HG02973 (cell line): ENCODE measurements around the gene LDLRAD4.

ENCODE experiments used
- ATAC-seq: cut with Tn5 transposase; IDR thresholded peaks from one replicate; pipeline ENCODE4 v1.9.1; 2021; ENCODE audit warnings: moderate library complexity; ENCODE audit not compliant: unreplicated experiment

LDLRAD4 gene

DNA sequence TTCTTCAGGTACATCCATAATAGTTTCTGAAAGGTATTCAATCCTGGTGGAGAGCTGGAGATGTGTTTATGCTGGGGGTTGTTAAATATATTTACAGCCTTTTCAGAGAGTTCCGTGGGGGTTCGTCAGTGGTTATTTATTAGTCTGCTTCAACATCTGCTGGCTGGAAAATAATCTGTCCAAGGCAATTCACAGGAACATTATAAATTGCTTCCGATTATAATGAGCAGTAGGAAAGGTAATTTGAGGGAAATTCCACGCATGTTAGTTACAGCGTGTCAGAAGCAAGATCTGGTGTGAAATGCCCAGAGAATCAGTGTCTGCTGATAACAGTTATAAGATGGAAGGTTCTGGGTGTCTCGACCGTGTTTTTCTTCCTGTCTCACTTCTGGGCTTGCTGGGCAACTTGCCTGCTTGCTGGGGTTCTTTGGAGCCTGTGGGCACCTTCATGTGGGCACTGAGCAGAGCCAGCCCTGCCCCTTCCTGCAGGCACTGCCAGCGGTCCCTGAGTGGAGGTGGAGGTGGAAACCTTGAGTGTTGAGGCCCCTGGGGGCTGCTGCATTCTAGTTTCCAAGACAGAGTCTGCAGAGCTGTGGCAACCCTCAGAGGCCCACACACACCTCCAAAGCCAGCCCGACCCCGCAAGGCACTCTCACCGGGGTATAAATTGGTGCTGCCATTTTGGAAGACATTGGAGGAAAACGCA is 322.1 kb downstream of the LDLRAD4 start:
- no peak for ATAC-seq

DNA sequence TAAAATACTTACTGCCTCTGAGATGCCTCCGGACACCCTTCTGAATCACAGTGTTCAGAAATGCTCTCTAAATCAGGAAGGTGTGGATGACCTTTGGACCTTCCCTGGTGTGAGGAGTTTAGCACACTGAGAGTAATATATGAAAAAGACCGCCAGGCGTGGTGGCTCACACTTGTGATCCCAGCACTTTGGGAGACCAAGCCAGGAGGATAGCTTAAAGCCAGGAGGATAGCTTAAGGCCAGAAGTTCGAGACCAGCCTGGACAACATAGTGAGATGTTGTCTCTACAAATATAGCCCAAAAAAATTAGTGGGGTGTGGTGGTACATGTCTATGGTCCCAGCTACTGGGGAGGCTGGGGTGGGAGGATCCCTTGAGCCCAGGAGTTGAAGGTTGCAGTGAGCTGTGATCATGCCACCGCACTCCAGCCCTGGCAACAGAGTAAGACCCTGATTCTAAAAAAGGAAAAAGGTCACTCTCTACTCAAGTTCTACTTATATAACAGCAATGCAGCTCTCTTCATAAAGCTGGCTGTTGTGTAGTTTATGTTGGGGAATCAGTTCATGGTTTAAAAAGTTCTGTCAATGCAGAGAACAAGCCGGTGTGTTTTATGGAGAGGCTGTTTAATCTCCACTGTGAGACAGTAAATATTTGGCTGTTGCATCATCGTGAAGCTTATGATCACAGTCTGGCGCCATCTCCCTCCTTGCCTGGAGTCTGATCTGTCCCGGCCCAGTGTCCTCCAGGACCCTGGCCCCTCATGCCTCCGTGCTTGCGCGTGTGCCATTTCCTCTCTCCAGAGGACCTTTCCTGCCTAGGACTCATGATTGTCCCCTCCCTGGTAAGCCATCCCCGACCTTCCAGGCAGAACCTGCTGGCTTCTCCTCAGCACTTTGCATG is 323.3 kb downstream of the LDLRAD4 start:
- no peak for ATAC-seq

GRCh38 chr18:13542520-13542847 is 323.9 kb downstream of the LDLRAD4 start:
- ATAC-seq, result no peak

GRCh38 chr18:13543144-13543543 is 324.6 kb downstream of the LDLRAD4 start:
- ATAC-seq, result no peak

DNA sequence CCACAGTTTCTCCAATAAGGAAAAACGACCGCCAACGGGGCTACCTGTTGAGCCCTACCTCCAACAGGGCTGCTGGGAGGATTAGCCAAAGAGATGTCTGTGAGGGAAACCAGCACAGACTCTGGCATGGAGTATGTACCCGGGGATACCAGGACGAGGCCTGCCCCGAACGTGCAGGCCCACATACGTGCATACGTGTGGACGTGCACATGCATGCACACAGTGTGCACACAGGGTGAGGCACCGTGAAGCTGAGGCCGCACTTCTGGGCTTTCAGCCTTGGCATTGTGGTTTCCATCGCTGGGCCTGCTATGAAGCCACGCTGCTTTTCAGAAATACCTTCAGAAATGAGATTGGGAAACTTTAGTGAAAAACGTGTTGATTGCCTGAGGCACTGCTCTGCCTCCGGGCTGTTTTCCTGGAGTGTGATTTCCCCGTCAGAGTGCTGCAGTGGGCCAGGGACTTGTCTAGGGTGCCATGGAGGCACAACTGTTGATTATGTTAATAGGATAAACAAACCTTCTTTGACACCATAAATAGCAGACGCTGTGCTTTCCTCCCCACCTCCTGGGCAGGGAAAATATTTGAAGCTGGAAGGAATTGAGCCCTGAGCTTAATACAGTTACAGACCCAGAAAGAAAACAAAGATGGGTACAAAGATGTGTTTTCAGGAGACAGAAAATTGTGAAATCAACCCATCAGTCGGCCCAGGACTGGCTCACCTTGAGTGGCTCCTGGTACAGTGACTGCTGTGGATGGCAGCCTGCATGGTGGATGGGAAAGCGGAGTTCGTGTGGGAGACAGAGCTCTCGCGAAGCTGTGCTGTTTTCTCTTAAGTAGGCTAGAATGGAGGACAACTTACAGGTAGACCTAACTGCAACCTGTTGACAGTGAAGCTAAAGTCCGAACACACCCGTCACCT is 325.5 kb downstream of the LDLRAD4 start:
- ATAC-seq, result no peak

DNA sequence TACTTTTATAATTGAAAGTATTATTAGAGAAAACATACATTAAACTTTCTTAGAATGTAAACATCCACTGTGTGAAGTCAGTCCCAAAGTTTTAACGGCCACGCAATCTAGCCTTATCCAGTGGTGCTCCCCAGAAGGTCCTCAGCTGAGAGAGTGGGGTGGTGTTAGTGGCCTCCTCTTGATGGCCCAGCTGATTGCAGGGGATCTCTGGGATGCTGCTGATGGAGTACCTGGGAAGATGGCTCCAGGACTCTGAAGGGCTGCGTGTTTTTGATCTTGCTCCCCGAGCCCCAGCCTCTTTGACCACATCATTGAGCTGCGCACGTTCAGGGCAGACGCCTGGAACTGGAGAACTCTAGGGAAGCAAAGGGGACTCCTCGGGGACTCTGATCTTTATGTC is 326.4 kb downstream of the LDLRAD4 start:
- no peak for ATAC-seq

- ATAC-seq, result no peak
These were observed 327.0 kb downstream of the LDLRAD4 start for GRCh38 chr18:13545514-13545913.

GRCh38 chr18:13545955-13546354 is 327.4 kb downstream of the LDLRAD4 start:
- no peak for ATAC-seq

GRCh38 chr18:13546638-13547037 is 328.1 kb downstream of the LDLRAD4 start:
- ATAC-seq, result no peak

DNA sequence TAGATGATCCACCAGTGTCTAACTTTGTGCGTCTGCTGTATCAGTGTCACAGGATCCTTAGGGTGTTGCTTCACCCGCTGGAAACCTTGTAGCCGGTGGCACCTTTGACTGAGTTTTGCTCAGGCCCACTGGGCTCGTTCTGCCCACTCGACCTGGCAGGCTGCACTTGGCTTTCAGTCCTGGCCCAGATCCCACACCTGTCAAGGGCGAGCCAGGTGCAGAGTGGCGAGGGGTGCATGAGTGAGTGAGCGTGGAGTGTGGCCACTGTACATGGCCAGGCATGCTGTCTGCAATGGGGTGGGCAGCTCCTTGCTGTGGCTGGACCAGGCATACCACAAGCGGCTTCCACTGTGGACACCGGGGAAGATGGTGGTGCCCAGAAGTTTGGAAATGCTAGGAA is 328.8 kb downstream of the LDLRAD4 start:
- no peak for ATAC-seq

- ATAC-seq, result no peak
These were observed 329.7 kb downstream of the LDLRAD4 start for GRCh38 chr18:13548106-13548819.

DNA sequence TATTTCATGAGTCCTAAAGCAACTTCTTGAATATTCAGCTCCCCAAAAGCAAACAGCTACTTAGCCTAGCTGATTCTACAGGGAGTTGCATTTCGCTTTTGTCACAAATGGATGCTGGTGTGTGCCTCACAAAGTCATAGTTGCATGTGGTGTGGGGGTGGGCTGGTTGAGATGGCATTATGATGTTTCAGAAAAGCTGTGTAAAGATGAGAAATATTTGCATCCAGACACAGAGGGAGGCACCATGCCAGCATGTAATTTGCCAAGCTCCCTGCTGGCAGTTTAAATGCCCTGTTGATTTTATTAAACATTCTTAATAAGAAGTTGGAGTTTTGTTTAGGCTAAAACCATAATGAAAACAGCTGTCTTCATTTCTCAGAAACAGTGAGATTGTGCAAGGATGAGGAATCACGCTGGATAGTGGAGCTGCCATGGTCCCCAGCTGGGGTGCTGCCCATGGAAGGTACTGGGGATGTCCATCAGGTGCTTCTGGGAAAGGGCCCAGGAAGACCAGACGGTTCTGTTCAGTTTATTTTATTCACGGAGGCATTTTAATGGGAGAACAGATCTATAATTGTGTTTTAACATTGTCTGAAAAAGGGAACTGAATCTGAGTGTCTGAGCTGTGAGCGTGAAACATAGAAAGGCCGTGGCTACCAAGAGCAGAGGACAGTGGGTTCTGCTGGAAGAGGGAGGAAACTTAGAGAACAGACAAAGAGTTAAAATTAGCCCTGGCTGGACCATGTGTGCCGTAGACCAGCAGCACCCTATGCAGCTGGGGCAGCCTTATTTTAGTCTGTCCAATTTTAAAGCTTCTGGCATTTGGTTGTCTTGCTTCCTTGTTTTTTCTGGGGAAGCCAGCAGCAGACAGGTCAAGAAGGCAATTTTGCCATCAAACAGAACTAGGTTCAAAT is 330.7 kb downstream of the LDLRAD4 start:
- peak; percentile 51 for ATAC-seq

DNA sequence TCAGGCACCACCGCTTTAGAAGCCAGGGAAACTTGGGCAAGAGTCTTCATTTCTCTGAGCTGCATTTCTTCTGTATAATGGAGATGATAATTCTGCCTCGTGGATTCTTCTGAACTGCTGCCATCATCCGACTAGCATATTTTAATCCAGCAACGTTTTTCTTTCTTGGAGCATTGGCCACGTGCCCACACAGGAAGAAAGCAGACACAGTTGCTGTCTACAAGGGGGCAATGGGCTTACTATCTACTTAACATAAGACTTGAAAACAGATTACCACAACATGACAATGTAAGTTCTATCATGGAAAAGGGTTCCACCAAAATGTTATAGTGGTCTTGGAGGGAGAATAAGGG is 331.3 kb downstream of the LDLRAD4 start:
- no peak for ATAC-seq

DNA sequence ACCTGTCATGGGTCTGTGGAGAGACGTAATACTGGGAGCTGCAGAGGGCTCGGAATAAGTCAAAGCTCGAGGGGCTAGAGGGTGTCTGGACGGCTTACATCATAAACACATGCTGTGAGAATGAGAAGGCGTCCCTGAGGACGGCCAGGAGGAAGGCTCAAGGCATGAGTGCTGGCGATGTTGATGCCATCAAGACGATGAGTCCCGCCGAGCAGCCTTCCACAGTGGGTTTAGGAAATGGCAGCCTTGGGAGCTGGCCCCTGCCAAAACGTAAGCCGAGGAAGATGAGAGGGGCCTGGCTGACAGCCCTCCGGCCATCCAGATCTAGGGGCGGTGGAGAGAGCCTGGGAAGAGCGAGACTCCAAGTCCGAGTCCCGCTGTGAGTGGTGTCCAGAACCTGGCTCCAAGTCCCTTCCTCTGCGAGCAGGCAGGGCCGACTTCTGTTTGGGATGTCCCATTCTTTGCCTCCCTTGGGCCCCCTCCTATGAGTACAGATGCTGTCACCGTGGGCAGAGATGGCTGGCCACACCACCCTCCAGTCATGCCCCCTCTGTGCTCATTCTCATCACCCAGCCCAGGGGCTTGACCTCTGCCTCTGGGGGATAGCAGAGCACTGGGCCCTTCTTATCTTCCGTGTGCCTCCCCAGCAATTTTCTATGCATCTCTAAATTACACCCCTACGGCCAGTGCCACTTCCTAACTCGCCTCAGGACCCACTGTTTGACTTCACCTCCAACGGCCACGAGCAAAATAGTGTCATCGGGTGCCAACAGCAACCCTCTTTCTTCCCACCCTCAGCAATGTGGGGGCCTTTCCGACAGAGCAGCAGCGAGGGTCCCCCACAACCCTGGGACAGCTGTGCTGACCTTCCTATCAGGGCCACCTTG is 332.1 kb downstream of the LDLRAD4 start:
- ATAC-seq, result no peak

DNA sequence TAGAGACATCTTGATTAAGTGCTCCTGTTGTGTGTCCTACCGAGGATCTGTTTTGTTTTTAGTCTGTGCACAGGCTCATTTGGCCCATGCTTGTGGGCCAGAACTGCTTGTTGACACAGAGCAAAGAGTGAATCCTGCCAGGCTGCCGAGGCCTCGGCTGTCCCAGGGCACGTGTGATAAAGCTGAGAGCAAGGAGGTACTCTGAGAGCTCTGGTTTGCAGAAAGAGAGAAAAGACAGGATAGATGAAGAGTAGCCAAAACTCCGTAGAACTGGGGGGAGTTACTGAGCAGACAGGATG is 332.7 kb downstream of the LDLRAD4 start:
- no peak for ATAC-seq

GRCh38 chr18:13551841-13552733 is 333.5 kb downstream of the LDLRAD4 start:
- no peak for ATAC-seq

- ATAC-seq, result no peak
These were observed 334.9 kb downstream of the LDLRAD4 start for GRCh38 chr18:13553449-13553848.

DNA sequence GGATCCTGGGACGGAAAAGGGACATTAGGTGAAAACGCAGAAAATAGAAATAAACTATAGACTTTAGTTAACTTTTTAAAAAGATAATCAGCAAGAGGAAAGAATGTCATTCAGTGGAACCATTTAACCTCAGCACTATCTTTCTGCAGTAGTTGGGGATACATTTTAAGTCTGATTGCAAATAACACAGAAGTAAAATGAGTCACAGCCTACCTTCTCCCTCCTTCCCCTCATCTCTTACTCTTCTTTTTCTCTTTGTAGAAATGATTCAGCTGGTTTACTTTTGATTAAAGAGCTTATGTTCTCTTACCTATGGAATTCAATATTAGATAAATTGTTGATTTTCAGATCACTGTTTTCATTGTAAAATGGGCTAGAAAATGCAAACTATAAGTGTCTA is 336.6 kb downstream of the LDLRAD4 start:
- no peak for ATAC-seq
